Neutrophil (primary cell): Measurements from ENCODE around the gene TEX9.
"Not testable (repeated sequence)": the region's sequence is repeated elsewhere in the genome, so short reads cannot be mapped to it uniquely, and the experiment has no call there.

Source experiments
- H3K27ac ChIP-seq: fragments of 200-600 bp; sonication (generic); 2 replicates; pipeline ENCODE4 v1.5.1; 2016; ENCODE audit warnings: mild to moderate bottlenecking, moderate library complexity
- H3K27me3 ChIP-seq: fragments of 200-600 bp; sonication (generic); 2 replicates; pipeline ENCODE4 v1.6.0; 2016; ENCODE audit warnings: mild to moderate bottlenecking
- H3K36me3 ChIP-seq: fragments of 200-600 bp; sonication (generic); 2 replicates; pipeline ENCODE4 v1.5.1; 2017
- H3K4me1 ChIP-seq, 2 experiments: fragments of 200-600 bp in 1 of 2; sonication (generic) in 1 of 2; 1 replicate in 1 of 2; 2 replicates in 1 of 2; pipeline versions ENCODE4 v1.5.1 to v1.6.1; 2013 to 2016; ENCODE audit warnings: low read depth in 1 of 2, low read length in 1 of 2, mild to moderate bottlenecking in 1 of 2, moderate library complexity in 1 of 2; ENCODE audit not compliant: control insufficient read depth in 1 of 2, insufficient read depth in 1 of 2
- H3K4me3 ChIP-seq, 2 experiments: fragments of 200-600 bp in 1 of 2; sonication (generic) in 1 of 2; 1 replicate in 1 of 2; 2 replicates in 1 of 2; pipeline ENCODE4 v1.5.1; 2013 to 2016; ENCODE audit warnings: low read depth in 1 of 2, low read length in 1 of 2, mild to moderate bottlenecking in 1 of 2, moderate library complexity in 1 of 2
- H3K9me3 ChIP-seq: fragments of 200-600 bp; sonication (generic); 2 replicates; pipeline ENCODE4 v1.5.1; 2016
- CTCF ChIP-seq: fragments of 200-600 bp; sonication (generic); IDR thresholded peaks from 2 replicates; pipeline ENCODE4 v1.5.1; 2016; ENCODE audit warnings: antibody characterized with exemption

The TEX9 gene

GRCh38 chr15:56365075-56365711 lies at the start of gene TEX9:
Gene TEX9 (plus strand): TSS chr15:56365426. CDS start chr15:56365451, 25 bp downstream.
- TF ChIP-seq CTCF: no peak
- no peaks in the 10 kb centered on the region for H3K9me3 ChIP-seq
- H3K27me3 ChIP-seq: peaks cover 32% of the 10 kb centered on the region
- H3K4me1 ChIP-seq: peaks cover 11 to 16% of the 10 kb centered on the region in 2 experiments
- H3K27ac ChIP-seq: no peak within 1 kb of the TSS
- H3K36me3 ChIP-seq: no peaks in the 10 kb centered on the region
- peak within 1 kb of the TSS; percentile 46 to 55 for H3K4me3 ChIP-seq

- not testable (repeated sequence) for H3K4me1 ChIP-seq, H3K4me3 ChIP-seq, H3K27ac ChIP-seq, H3K27me3 ChIP-seq, H3K36me3 ChIP-seq, H3K9me3 ChIP-seq
Measured at GRCh38 chr15:56316561-56316960, 48.7 kb upstream of the TEX9 start.

GRCh38 chr15:56320316-56320715 lies 44.9 kb upstream of the TEX9 start:
- TF ChIP-seq CTCF: no peak
- H3K4me3 ChIP-seq: no peak overlapping the region
- H3K9me3 ChIP-seq: no peaks in the 10 kb centered on the region
- H3K4me1 ChIP-seq: no peaks in the 10 kb centered on the region
- H3K27me3 ChIP-seq: no peaks in the 10 kb centered on the region
- H3K27ac ChIP-seq: no peak overlapping the region
- no peaks in the 10 kb centered on the region for H3K36me3 ChIP-seq

GRCh38 chr15:56320861-56321260 lies 44.4 kb upstream of the TEX9 start:
- Histone ChIP-seq H3K36me3 (no peaks in the 10 kb centered on the region), H3K27ac (no peak overlapping the region), H3K4me3 (no peak overlapping the region), H3K9me3 (no peaks in the 10 kb centered on the region), H3K4me1 (no peaks in the 10 kb centered on the region), H3K27me3 (no peaks in the 10 kb centered on the region)
- TF ChIP-seq CTCF: no peak

GRCh38 chr15:56322444-56322843 lies 42.8 kb upstream of the TEX9 start:
- no peak overlapping the region for H3K4me3 ChIP-seq
- no peak for TF ChIP-seq CTCF
- H3K27ac ChIP-seq: no peak overlapping the region
- H3K27me3 ChIP-seq: no peaks in the 10 kb centered on the region
- no peaks in the 10 kb centered on the region for H3K4me1 ChIP-seq
- H3K36me3 ChIP-seq: no peaks in the 10 kb centered on the region
- no peaks in the 10 kb centered on the region for H3K9me3 ChIP-seq

- Histone ChIP-seq H3K27ac (no peak overlapping the region), H3K9me3 (no peaks in the 10 kb centered on the region), H3K4me3 (no peak overlapping the region), H3K27me3 (no peaks in the 10 kb centered on the region), H3K4me1 (no peaks in the 10 kb centered on the region), H3K36me3 (no peaks in the 10 kb centered on the region)
- TF ChIP-seq CTCF: no peak
Measured at GRCh38 chr15:56323435-56323834, 41.8 kb upstream of the TEX9 start.
